Posterior vena cava (tissue), 2 donors: ENCODE data around the gene POFUT1. TPM values are rescaled to one million over a fixed set of nuclear protein-coding genes. Genes with fewer than 3 reads are reported as not detected.
"Not testable (repeated sequence)": the region's sequence is repeated elsewhere in the genome, so short reads cannot be mapped to it uniquely, and the experiment has no call there.

Source experiments
- DNase-seq: peaks from one replicate; pipeline ENCODE4 v3.0.0-alpha.2; 2020; ENCODE audit warnings: low spot score
- intact Hi-C, 2 donors: fragments of 100-400 bp; cut with DNase I; formaldehyde crosslinking; loops; one replicate each; pipeline versions ENCODE4 v1.14.1 to v1.14.2; 2022 to 2023
- total RNA-seq, 2 donors: library from RNA; stranded (reverse); fragmentation: NEBNext Ultra II Directional; extraction: Animal tissue kit (Norgen Biotek cat#: 25700); gene quantifications; one replicate each; pipeline ENCODE4 v1.2.1, GENCODE V29; 2021
- donor health status: DM: yes; HTN: yes; CAD: no.
- donor health status: DM: yes; HTN: yes; CAD: no.

POFUT1 gene
- total RNA-seq, 2 donors from 2014 or later: 34.6 to 36.4 TPM

GRCh38 chr20:32249030-32249738, 41.5 kb downstream of the POFUT1 start:
- DNase-seq: no peak
- intact Hi-C loops: loop anchor here in 1 of 2 donors (5.0 kb wide), 1 partner anchor 313 kb away; no protein-coding TSS in a partner anchor

DNA sequence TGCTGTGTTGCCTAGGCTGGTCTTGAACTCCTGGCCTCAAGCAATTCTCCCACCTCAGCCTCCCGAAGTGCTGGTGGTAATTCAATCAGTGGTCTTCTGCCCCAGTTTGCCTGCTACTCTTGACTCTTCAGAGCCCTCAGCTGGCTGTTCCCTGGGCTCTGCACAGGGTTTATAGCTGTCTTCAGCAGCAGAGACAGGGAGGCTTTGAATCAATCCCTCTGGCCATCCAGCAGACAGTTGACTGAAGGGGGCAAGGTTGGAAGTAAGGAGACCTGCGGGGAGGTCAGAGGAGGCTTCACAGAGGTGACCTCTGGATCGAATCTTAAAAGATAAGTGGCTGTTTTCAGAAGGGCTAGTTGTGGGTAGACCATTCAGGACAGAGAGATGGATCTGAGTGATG, 43.8 kb downstream of the POFUT1 start:
- intact Hi-C loops: no loop called here
- DNase-seq: no peak

- no peak for DNase-seq
- intact Hi-C loops: no loop called here
Observed at GRCh38 chr20:32252189-32252588, 44.5 kb downstream of the POFUT1 start.

- DNase-seq, intact Hi-C loops: not testable (repeated sequence)
Observed at GRCh38 chr20:32260973-32261372, 53.3 kb downstream of the POFUT1 start.

- intact Hi-C loops: no loop called here
- no peak for DNase-seq
Observed at GRCh38 chr20:32261644-32262043, 54.0 kb downstream of the POFUT1 start.

DNA sequence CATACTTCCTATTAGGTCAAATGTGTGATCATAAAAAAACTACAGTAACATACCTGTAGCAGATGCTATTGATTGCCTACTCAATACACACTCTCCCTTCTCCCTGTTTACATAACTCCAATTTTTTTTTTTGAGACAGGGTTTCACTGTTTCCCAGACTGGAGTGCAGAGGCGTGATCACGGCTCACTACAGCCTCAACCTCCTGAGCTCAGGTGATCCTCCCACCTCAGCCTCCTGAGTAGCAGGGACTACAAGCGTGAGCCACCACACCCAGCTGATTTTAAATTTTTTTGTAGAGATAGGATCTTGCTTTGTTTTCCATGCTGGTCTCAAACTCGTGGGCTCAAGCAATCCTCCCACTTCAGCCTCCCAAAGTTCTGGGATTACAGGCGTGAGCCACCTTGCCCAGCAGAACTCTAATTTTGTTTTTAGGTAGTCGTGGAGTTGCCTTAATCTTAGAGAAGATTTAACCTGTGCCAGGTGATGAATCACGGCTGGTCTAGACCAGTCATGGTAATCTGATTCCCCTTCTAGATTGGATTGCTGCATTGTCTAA, 55.8 kb downstream of the POFUT1 start:
- intact Hi-C loops: no loop called here

DNA sequence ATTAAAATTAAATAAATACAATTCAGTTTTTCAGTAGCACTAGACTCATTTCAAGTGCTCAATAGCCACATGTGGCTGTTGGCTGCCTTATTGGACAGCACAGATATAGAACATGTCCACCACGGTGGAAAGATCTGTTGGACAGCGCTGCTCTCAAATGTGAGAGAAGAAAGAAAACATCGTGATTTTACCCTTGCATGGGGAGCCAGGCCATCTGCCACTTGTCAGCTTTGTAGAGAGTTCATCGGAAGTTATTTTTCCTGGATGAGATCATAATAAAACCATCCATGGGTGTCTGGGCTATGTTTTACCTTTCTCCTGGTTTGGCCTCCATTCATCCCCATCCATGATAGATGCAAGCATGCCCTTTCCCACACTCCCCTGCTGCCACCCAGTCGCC, 63.9 kb downstream of the POFUT1 start:
- no peak for DNase-seq
- intact Hi-C loops: no loop called here

More for the DNA sequence above, 55.8 kb downstream of the POFUT1 start:
- DNase-seq: no peak

DNA sequence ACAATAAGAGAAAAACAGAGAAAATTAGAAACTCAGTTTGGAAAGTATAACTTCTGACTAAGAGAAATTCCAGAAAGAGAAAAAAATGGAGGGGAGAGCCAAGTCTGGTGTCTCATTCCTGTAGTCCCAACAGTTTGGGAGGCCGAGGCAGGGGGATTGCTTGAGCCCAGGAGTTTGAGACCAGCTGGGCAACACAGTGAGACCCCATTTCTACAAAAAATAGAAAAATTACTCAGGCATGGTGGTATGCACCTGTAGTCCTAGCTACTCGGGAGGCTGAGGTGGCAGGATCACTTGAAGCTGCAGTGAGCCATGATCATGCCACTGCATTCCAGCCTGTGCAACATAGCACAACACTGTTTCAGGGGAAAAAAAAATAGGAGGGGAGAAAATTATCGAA, 66.7 kb downstream of the POFUT1 start:
- intact Hi-C loops: no loop called here

GRCh38 chr20:32275163-32275562, 67.5 kb downstream of the POFUT1 start:
- DNase-seq, intact Hi-C loops: not testable (repeated sequence)

More for the DNA sequence above, 66.7 kb downstream of the POFUT1 start:
- DNase-seq: no peak

DNA sequence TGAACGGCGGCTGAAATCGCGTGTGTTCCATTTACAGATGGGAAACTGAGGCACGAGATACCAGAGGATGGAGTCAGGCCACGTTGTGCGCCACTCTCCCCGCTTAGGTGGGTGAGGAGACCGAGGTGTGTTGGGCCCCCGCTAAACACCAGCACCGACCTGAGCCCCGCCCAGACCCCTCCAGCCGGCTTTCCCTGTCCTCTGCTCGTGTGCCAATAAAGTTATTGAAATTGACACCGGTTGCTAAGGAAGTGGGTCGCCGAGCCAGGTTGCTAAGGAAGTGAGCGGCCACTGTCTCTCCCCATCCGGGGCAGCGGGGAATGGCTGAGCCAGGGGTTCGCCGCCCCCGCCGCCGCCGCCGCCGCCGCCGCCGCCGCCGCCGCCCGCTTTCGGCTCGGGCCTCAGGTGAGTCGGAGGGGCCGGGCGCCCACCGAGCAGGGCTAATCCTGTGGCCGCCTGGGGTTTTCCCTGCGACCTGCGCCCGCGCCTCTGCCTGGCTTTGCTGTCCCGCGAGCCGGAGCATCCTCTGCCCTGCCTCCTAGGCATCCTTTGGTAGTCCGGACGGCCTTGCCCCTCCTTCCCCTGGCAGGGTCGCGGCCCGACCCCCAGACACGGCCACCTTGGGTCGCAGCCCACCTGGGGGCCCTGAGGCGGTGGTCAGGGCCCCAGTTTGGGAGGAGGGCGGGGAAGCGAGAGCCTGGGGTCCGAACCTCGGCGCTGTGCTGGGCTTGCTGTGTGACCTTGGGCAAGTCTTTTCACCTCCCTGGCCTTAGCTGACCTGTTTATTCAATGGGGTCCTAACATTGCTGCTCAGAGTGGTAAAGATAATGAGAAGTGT, 69.9 kb downstream of the POFUT1 start, which contains the start of gene KIF3B:
Gene KIF3B, plus strand, starts transcription at position 291 of the 838 bp plus-strand sequence. CDS start 32,127 bp downstream, outside the sequence.
- intact Hi-C loops: loop anchor here in 1 of 2 donors (1.0 kb wide), 1 partner anchor 18 kb away; no protein-coding TSS in a partner anchor
- DNase-seq: peak; percentile 96

- DNase-seq: no peak
- intact Hi-C loops: no loop called here
Observed at GRCh38 chr20:32278199-32278643, 70.5 kb downstream of the POFUT1 start.

DNA sequence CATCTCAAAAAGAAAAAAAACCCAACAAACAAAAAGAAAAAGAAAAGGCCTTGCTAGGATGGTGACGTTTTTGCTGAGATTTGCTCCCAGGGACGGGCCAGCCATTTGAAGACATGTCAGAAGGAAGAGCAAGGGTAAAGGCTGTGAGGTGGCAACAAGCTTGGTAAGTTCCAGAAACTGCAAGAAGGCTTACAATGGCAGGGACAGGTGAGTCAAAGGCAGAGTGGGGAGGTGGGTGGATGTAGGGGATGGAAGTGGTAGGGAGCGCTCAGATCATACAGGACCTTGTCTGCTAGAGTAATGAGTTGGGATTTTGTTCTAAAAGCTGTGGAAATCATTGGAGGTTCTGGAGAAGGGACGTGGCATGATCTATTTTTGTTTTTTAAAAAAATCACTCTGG, 74.0 kb downstream of the POFUT1 start:
- intact Hi-C loops: loop anchor here in 1 of 2 donors (10.0 kb wide), 1 partner anchor 193 kb away; no protein-coding TSS in a partner anchor
- DNase-seq: no peak

DNA sequence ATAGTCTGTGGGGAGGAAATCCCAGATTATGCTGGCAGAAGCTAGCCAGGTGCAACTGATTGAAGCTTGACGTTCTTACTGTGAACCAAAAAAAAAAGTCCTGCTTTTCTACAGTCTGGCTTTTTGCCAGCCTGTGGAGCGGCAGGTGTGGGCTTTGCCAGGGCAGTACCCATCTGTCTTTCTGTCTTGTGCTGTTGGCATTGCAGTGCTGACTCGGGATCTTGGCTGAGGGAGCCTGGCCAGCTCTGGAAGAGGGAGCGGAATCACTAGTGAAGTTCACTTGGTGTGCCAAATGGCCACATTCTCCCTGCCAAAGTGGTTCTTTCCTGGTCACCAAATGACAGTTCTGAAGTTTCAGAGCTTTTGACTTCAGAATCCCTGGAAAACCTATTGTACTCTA, 74.8 kb downstream of the POFUT1 start:
- DNase-seq: no peak
- intact Hi-C loops: loop anchor here in 1 of 2 donors (10.0 kb wide), 1 partner anchor 192 kb away; no protein-coding TSS in a partner anchor

DNA sequence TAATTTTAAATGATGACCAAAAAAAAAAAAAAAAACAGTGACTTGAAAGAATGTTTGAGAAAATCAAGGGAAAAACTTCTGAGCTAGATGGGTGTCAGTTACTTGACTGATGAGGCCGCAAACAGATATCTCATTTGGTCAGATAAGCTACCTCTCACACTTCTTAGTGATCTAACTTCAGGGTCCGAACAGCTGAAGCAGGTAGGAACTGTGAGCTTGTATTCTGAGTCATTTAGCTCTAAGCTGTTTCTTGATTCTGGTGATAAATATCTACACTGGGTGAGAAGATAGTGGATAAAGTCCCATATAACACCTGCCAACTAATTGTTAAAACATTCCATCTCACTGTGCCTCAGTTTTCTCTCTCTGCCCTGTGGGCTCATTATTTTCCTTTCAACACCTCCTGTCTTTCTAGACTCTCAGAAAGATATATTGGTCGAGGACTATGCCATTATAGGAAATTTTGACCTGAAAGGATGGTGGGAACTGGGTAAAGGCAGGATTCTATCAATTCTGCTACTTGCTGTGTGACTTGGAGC, 77.5 kb downstream of the POFUT1 start:
- intact Hi-C loops: loop anchor here in 1 of 2 donors (10.0 kb wide), 1 partner anchor 190 kb away; no protein-coding TSS in a partner anchor
- no peak for DNase-seq

- intact Hi-C loops: loop anchor here in 1 of 2 donors (10.0 kb wide), 1 partner anchor 189 kb away; no protein-coding TSS in a partner anchor
- DNase-seq: no peak
Observed at GRCh38 chr20:32285621-32286371, 78.1 kb downstream of the POFUT1 start.

DNA sequence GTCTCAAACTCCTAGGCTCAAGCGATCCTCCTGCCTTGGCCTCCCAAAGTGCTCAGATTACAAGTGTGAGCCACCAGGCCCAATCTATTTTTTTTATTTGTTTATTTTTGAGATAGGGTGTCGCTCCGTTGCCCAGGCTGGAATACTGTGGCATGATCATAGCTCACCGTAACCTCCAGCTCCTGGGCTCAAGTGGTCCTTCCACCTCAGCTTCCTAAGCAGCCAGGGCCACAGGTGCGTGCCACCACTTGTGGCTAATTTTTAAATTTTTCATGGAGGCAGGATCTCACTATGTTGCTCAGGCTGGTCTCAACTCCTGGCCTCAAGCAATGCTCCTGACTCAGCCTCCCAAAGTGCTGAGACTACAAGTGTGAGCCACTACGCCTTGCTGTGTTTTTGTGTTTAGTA, 79.6 kb downstream of the POFUT1 start:
- no peak for DNase-seq
- intact Hi-C loops: loop anchor here in 1 of 2 donors (10.0 kb wide), 1 partner anchor 188 kb away; no protein-coding TSS in a partner anchor
